HepG2 (cell line): Measurements from ENCODE around the gene AKR1C3. TPM values are rescaled to one million over a fixed set of nuclear protein-coding genes. Genes with fewer than 3 reads are reported as not detected.

Experiments used
- AGO1 ChIP-seq: fragments of 200-400 bp; formaldehyde crosslinking; IDR thresholded peaks from 2 replicates; pipeline ENCODE4 v1.6.1; 2017; ENCODE audit warnings: mild to moderate bottlenecking, low read depth, low read length, moderate library complexity; ENCODE audit not compliant: poor library complexity, severe bottlenecking
- CBX5 ChIP-seq: sonication (generic); formaldehyde crosslinking; IDR thresholded peaks from 2 replicates; pipeline ENCODE4 v1.4.0; 2020; ENCODE audit warnings: missing genetic modification reagents, borderline replicate concordance
- GATA4 ChIP-seq: sonication (generic); IDR thresholded peaks from 2 replicates; pipeline ENCODE4 v1.6.1; 2016; ENCODE audit warnings: antibody characterized with exemption, low read depth, borderline replicate concordance
- HNRNPH1 ChIP-seq: fragments of 200-400 bp; formaldehyde crosslinking; optimal IDR thresholded peaks from 2 replicates; pipeline ENCODE3; 2017; ENCODE audit warnings: mild to moderate bottlenecking, low read depth, low read length
- MED1 ChIP-seq: sonication (generic); formaldehyde crosslinking; IDR thresholded peaks from 2 replicates; pipeline ENCODE4 v1.4.0; 2020; ENCODE audit warnings: missing genetic modification reagents
- MTF2 ChIP-seq: sonication (generic); formaldehyde crosslinking; IDR thresholded peaks from 2 replicates; pipeline ENCODE4 v1.5.0; 2020; ENCODE audit warnings: missing genetic modification reagents, borderline replicate concordance
- RXRA ChIP-seq: sonication (generic); formaldehyde crosslinking; IDR thresholded peaks from 2 replicates; pipeline ENCODE4 v1.5.1; 2020; ENCODE audit warnings: missing genetic modification reagents
- SMAD9 ChIP-seq: sonication (generic); formaldehyde crosslinking; IDR thresholded peaks from 2 replicates; pipeline ENCODE4 v1.5.1; 2020; ENCODE audit warnings: mild to moderate bottlenecking, missing genetic modification reagents
- TRIM24 ChIP-seq: sonication (generic); formaldehyde crosslinking; IDR thresholded peaks from 2 replicates; pipeline ENCODE4 v1.8.0; 2022; ENCODE audit warnings: mild to moderate bottlenecking, missing genetic modification reagents
- ZNF441 ChIP-seq: sonication (generic); formaldehyde crosslinking; IDR thresholded peaks from 2 replicates; pipeline ENCODE4 v1.7.0; 2021; ENCODE audit warnings: missing genetic modification reagents, borderline replicate concordance
- ZNF558 ChIP-seq: sonication (generic); formaldehyde crosslinking; IDR thresholded peaks from 2 replicates; pipeline ENCODE4 v1.9.0; 2022; ENCODE audit warnings: mild to moderate bottlenecking, missing genetic modification reagents, borderline replicate concordance
- ZNF562 ChIP-seq: sonication (generic); formaldehyde crosslinking; IDR thresholded peaks from 2 replicates; pipeline ENCODE4 v1.8.0; 2022; ENCODE audit warnings: missing genetic modification reagents, borderline replicate concordance
- ZNF737 ChIP-seq: sonication (generic); formaldehyde crosslinking; IDR thresholded peaks from 2 replicates; pipeline ENCODE4 v1.5.0; 2020; ENCODE audit warnings: missing genetic modification reagents, mild to moderate bottlenecking, borderline replicate concordance
- ZNF749 ChIP-seq: sonication (generic); formaldehyde crosslinking; IDR thresholded peaks from 2 replicates; pipeline ENCODE4 v1.8.0; 2022; ENCODE audit warnings: mild to moderate bottlenecking, missing genetic modification reagents, moderate library complexity, borderline replicate concordance
- polyA plus RNA-seq, 8 experiments: library from polyadenylated mRNA; depleted of rRNA in 3 of 8; stranded (reverse) in 7 of 8; unstranded in 1 of 8; fragments of >200 nt; fragmentation: Illumina TruSeq in 4 of 8; extraction: Trizol in 4 of 8; gene quantifications; 2 replicates each; pipeline versions ENCODE4 v1.2.1 to v1.2.3, GENCODE V29; 2011 to 2016; ENCODE audit warnings: low read depth in 4 of 8, missing spikeins in 1 of 8, mixed read lengths in 1 of 8; ENCODE audit not compliant: insufficient read depth in 1 of 8
- total RNA-seq, 5 experiments: library from RNA; depleted of rRNA; stranded (reverse); fragments of >200 nt; fragmentation: Illumina TruSeq; extraction: Trizol; gene quantifications; 2 replicates each; pipeline ENCODE4 v1.2.3, GENCODE V29; 2016; ENCODE audit warnings: low read depth in 1 of 5
- TF ChIP-seq, protein P1 (sequence below): sonication (generic); formaldehyde crosslinking; IDR thresholded peaks from 2 replicates; pipeline ENCODE4 v1.4.0; 2020; ENCODE audit warnings: missing genetic modification reagents
- TF ChIP-seq, protein P2 (sequence below): sonication (generic); formaldehyde crosslinking; IDR thresholded peaks from 2 replicates; pipeline ENCODE4 v1.5.1; 2020; ENCODE audit warnings: mild to moderate bottlenecking, missing genetic modification reagents, borderline replicate concordance
- TF ChIP-seq, protein P3 (sequence below): sonication (generic); formaldehyde crosslinking; IDR thresholded peaks from 2 replicates; pipeline ENCODE4 v1.9.0; 2022; ENCODE audit warnings: missing genetic modification reagents, mild to moderate bottlenecking, borderline replicate concordance
- TF ChIP-seq, protein P4 (sequence below): sonication (generic); formaldehyde crosslinking; IDR thresholded peaks from 2 replicates; pipeline ENCODE4 v1.4.0; 2020; ENCODE audit warnings: missing genetic modification reagents

AKR1C3 gene
- total and polyA plus RNA-seq, 2 of the 13 experiments (the other 11 are each of a cell fraction or from before 2014, with no cell fraction given): 368 to 532 TPM

DNA sequence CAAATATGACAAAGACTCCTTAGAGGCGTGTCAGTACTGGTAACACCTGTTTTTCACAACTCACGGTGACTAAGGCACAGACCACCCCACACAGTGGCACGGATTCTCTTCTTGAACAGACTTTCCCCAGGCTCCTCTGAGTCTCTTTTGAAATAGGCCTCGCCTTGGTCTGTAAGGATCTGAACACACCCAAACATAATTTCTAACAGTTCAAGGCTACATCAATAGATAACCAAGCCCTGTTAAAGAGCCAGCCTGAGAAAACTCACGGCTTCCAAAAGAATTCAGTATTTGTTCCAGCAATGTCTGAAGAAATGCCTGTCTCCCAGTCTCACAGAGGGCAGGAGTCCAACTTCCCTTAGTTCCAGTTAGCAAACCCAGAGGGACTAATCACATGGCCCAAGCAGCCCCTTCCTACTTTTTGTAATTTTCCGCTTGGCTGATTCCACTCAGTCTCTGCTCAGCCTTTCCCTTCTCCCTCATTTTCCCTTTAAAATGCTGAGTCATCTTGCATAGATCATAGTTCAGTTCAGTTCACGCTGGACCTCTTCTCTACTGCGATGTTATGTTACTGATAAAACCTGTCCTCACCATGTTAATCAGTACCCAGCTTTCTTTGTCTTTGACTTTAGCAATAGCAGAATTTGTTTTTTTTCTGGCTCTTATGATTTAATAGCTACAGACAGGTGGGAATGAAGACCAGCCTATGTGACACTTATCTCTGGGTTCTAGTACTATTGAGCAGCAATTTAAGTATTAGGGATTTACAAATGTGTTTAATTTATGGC lies 22.6 kb upstream of the AKR1C3 start (continued):
- TF ChIP-seq ZNF749: no peak
- peak; percentile 69; the same call in 1 of the 2 replicates for TF ChIP-seq ZNF441
- no peak for TF ChIP-seq SMAD9 (CRISPR knock-in tag)
- no peak for TF ChIP-seq MTF2 (CRISPR knock-in tag)
- TF ChIP-seq AGO1: no peak
- TF ChIP-seq RXRA (CRISPR knock-in tag): peak; percentile 83; the same call in 1 of the 2 replicates
- TF ChIP-seq TRIM24: peak; percentile 31; the same call in 1 of the 2 replicates
- TF ChIP-seq, protein P1, sequence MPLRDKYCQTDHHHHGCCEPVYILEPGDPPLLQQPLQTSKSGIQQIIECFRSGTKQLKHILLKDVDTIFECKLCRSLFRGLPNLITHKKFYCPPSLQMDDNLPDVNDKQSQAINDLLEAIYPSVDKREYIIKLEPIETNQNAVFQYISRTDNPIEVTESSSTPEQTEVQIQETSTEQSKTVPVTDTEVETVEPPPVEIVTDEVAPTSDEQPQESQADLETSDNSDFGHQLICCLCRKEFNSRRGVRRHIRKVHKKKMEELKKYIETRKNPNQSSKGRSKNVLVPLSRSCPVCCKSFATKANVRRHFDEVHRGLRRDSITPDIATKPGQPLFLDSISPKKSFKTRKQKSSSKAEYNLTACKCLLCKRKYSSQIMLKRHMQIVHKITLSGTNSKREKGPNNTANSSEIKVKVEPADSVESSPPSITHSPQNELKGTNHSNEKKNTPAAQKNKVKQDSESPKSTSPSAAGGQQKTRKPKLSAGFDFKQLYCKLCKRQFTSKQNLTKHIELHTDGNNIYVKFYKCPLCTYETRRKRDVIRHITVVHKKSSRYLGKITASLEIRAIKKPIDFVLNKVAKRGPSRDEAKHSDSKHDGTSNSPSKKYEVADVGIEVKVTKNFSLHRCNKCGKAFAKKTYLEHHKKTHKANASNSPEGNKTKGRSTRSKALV (CRISPR knock-in tag): 0 out of 2 replicates have a peak, but pooled peaks have one; percentile 54
- peak; percentile 99 for TF ChIP-seq MED1 (CRISPR knock-in tag)
- TF ChIP-seq, protein P2, sequence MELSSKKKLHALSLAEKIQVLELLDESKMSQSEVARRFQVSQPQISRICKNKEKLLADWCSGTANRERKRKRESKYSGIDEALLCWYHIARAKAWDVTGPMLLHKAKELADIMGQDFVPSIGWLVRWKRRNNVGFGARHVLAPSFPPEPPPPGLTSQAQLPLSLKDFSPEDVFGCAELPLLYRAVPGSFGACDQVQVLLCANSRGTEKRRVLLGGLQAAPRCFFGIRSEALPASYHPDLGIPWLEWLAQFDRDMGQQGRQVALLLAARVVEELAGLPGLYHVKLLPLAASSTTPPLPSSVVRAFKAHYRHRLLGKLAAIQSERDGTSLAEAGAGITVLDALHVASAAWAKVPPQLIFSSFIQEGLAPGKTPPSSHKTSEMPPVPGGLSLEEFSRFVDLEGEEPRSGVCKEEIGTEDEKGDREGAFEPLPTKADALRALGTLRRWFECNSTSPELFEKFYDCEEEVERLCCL: no peak
- TF ChIP-seq, protein P3, sequence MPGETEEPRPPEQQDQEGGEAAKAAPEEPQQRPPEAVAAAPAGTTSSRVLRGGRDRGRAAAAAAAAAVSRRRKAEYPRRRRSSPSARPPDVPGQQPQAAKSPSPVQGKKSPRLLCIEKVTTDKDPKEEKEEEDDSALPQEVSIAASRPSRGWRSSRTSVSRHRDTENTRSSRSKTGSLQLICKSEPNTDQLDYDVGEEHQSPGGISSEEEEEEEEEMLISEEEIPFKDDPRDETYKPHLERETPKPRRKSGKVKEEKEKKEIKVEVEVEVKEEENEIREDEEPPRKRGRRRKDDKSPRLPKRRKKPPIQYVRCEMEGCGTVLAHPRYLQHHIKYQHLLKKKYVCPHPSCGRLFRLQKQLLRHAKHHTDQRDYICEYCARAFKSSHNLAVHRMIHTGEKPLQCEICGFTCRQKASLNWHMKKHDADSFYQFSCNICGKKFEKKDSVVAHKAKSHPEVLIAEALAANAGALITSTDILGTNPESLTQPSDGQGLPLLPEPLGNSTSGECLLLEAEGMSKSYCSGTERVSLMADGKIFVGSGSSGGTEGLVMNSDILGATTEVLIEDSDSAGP: 0 out of 2 replicates have a peak, but pooled peaks have one; percentile 36
- TF ChIP-seq CBX5 (CRISPR knock-in tag): no peak
- no peak for TF ChIP-seq ZNF562
- TF ChIP-seq HNRNPH1: no peak
- TF ChIP-seq ZNF558 (CRISPR knock-in tag): no peak
- TF ChIP-seq, protein P4, sequence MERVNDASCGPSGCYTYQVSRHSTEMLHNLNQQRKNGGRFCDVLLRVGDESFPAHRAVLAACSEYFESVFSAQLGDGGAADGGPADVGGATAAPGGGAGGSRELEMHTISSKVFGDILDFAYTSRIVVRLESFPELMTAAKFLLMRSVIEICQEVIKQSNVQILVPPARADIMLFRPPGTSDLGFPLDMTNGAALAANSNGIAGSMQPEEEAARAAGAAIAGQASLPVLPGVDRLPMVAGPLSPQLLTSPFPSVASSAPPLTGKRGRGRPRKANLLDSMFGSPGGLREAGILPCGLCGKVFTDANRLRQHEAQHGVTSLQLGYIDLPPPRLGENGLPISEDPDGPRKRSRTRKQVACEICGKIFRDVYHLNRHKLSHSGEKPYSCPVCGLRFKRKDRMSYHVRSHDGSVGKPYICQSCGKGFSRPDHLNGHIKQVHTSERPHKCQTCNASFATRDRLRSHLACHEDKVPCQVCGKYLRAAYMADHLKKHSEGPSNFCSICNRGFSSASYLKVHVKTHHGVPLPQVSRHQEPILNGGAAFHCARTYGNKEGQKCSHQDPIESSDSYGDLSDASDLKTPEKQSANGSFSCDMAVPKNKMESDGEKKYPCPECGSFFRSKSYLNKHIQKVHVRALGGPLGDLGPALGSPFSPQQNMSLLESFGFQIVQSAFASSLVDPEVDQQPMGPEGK (CRISPR knock-in tag): peak; percentile 54; the same call in 1 of the 2 replicates
- TF ChIP-seq GATA4: peak; percentile 85; the same call in 1 of the 2 replicates
- TF ChIP-seq ZNF737 (CRISPR knock-in tag): no peak
